Endothelial cell of umbilical vein (primary cell): ENCODE data around the gene TNS1. TPM values are rescaled to one million over a fixed set of nuclear protein-coding genes. Genes with fewer than 3 reads are reported as not detected.

ENCODE experiments used
- BruUV-seq: library from RNA; stranded (reverse); fragments of 400-500 nt; replicated peaks from 2 replicates; lab custom pipeline; 2021; lab: Mats Ljungman, UMichigan
- CTCF ChIA-PET: fragments of 300-600, 350-600 bp; sonication (Branson Sonifier 250); formaldehyde crosslinking; loops from one replicate; lab custom pipeline; 2021; ENCODE audit warnings: antibody characterized with exemption, inconsistent platforms; lab: Charles Lee
- POLR2A ChIA-PET: fragments of 300-600, 350-600 bp; sonication (Branson Sonifier 250); formaldehyde crosslinking; loops from one replicate; lab custom pipeline; 2021; ENCODE audit warnings: antibody characterized with exemption, inconsistent platforms; lab: Charles Lee
- DNase-seq: peaks from one replicate; pipeline ENCODE4 v3.0.0-alpha.2; 2011; ENCODE audit warnings: low read depth, low spot score
- FAIRE-seq: peaks from 2 replicates; lab custom pipeline; 2011; peaks lifted over from hg19 to GRCh38; lab: Jason Lieb, UNC
- H2AFZ ChIP-seq: 2 replicates; pipeline ENCODE4 v1.6.0; 2012; ENCODE audit warnings: low read depth, low read length, control low read depth, inconsistent platforms
- H3K27ac ChIP-seq: 2 replicates; pipeline ENCODE4 v1.5.1; 2011; ENCODE audit warnings: low read depth, mild to moderate bottlenecking, control low read depth, low read length, moderate library complexity; ENCODE audit not compliant: insufficient read depth
- H3K27me3 ChIP-seq, 2 experiments: 2 replicates each; pipeline versions ENCODE4 v1.6.0 to v1.6.1; 2011; ENCODE audit warnings: low read length in 2 of 2, mixed read lengths in 1 of 2; ENCODE audit not compliant: control insufficient read depth in 2 of 2, insufficient read depth in 2 of 2
- H3K36me3 ChIP-seq, 2 experiments: 2 replicates in 1 of 2; 3 replicates in 1 of 2; pipeline ENCODE4 v1.5.1; 2011; ENCODE audit warnings: low read length in 2 of 2, mild to moderate bottlenecking in 1 of 2, moderate library complexity in 1 of 2; ENCODE audit not compliant: control insufficient read depth in 2 of 2, insufficient read depth in 2 of 2; ENCODE audit errors: extremely low read depth in 1 of 2
- H3K4me1 ChIP-seq: 3 replicates; pipeline ENCODE4 v1.5.1; 2011; ENCODE audit warnings: mild to moderate bottlenecking, low read length; ENCODE audit not compliant: control insufficient read depth, insufficient read depth; ENCODE audit errors: extremely low read depth
- H3K4me2 ChIP-seq: 2 replicates; pipeline ENCODE4 v1.6.1; 2011; ENCODE audit warnings: low read length, control low read depth, mixed read lengths; ENCODE audit not compliant: insufficient read depth
- H3K4me3 ChIP-seq, 3 experiments: fragments of 200-600 bp in 1 of 3; sonication (generic), shearing (Covaris generic) in 1 of 3; replicated peaks in 1 of 3; 2 replicates each; pipeline ENCODE4 v1.5.1; 2011 to 2016; ENCODE audit warnings: control low read depth in 3 of 3, low read length in 3 of 3, mild to moderate bottlenecking in 2 of 3, inconsistent platforms in 1 of 3, low read depth in 1 of 3, moderate library complexity in 1 of 3; ENCODE audit not compliant: insufficient read depth in 1 of 3
- H3K79me2 ChIP-seq: 2 replicates; pipeline ENCODE4 v1.6.0; 2012; ENCODE audit warnings: low read length, inconsistent platforms; ENCODE audit not compliant: control insufficient read depth, insufficient read depth
- H3K9ac ChIP-seq: replicated peaks from 2 replicates; pipeline ENCODE3; 2011; ENCODE audit warnings: low read length, control low read depth; ENCODE audit not compliant: insufficient read depth; ENCODE audit errors: extremely low read depth
- H3K9me1 ChIP-seq: replicated peaks from 3 replicates; pipeline ENCODE4 v1.6.0; 2011; ENCODE audit warnings: mild to moderate bottlenecking, low read length; ENCODE audit not compliant: control insufficient read depth, insufficient read depth; ENCODE audit errors: extremely low read depth
- H3K9me3 ChIP-seq: replicated peaks from 2 replicates; pipeline ENCODE4 v1.5.1; 2012; ENCODE audit warnings: low read length, inconsistent platforms; ENCODE audit not compliant: control insufficient read depth, insufficient read depth
- H4K20me1 ChIP-seq: replicated peaks from 2 replicates; pipeline ENCODE3; 2011; ENCODE audit warnings: mild to moderate bottlenecking, low read length; ENCODE audit not compliant: control insufficient read depth, insufficient read depth; ENCODE audit errors: extremely low read depth
- CTCF ChIP-seq, 2 donors: IDR thresholded peaks; 1 replicate in 1 of 2; 2 replicates in 1 of 2; pipeline ENCODE4 v1.5.1; 2011; ENCODE audit warnings: low read length in 2 of 2, mild to moderate bottlenecking in 2 of 2, moderate library complexity in 2 of 2, control low read depth in 1 of 2, inconsistent platforms in 1 of 2, low read depth in 1 of 2; ENCODE audit not compliant: insufficient read depth in 1 of 2; ENCODE audit errors: extremely low read depth in 1 of 2
- GATA2 ChIP-seq: IDR thresholded peaks from 2 replicates; pipeline ENCODE4 v1.7.0; 2011; ENCODE audit warnings: low read depth, mild to moderate bottlenecking, moderate library complexity, mixed read lengths, low read length; ENCODE audit not compliant: insufficient read length, insufficient read depth
- dilution Hi-C: fragments of 300-500 bp; cut with MboI; formaldehyde crosslinking; loops from one replicate; pipeline ENCODE4 v1.15.0; 2019; ENCODE audit warnings: low sequenced_read_pairs; ENCODE audit not compliant: extremely low pct_ligation_motif_present
- intact Hi-C: fragments of 100-400 bp; cut with micrococcal nuclease; formaldehyde crosslinking; loops from one replicate; pipeline ENCODE4 v1.10.0; 2022
- polyA plus RNA-seq, 4 experiments: library from polyadenylated mRNA; depleted of rRNA in 3 of 4; stranded (reverse) in 3 of 4; unstranded in 1 of 4; fragments of >200 nt; gene quantifications; 2 replicates each; pipeline versions ENCODE4 v1.2.1 to v1.2.3, GENCODE V29; 2011 to 2012; ENCODE audit warnings: missing spikeins in 1 of 4
- total RNA-seq: library from RNA; stranded (reverse); gene quantifications from 2 replicates; pipeline ENCODE4 v1.2.3, GENCODE V29; 2021

Gene TNS1
- total and polyA plus RNA-seq, 2 donors (not counting 3 experiments of a cell fraction or from before 2014, with no cell fraction given) = 11.0 to 52.1 TPM

GRCh38 chr2:217899231-217900009 lies 103.4 kb downstream of the TNS1 start:
- peaks cover 0 to 5% of the 10 kb centered on the region in 2 experiments for H3K36me3 ChIP-seq
- H3K9me3 ChIP-seq = no peaks in the 10 kb centered on the region
- POLR2A ChIA-PET = no interaction called here
- dilution Hi-C loops = no loop called here
- no peak overlapping the region for H3K9ac ChIP-seq
- H3K9me1 ChIP-seq = no peaks in the 10 kb centered on the region
- peak; percentile 47 to 63 for TF ChIP-seq CTCF (IDR thresholded peaks at IDR 0.05; ENCODE audit: extremely low read depth in 1 of 2, insufficient read depth in 1 of 2, low read depth in 1 of 2, low read length in 2 of 2)
- TF ChIP-seq GATA2 = no peak
- H4K20me1 ChIP-seq = no peaks in the 10 kb centered on the region
- no peaks in the 10 kb centered on the region for H3K27me3 ChIP-seq
- FAIRE-seq (peak; percentile 66), DNase-seq (no peak)
- no peak overlapping the region for H3K4me3 ChIP-seq
- H3K4me1 ChIP-seq = peaks cover 35% of the 10 kb centered on the region
- intact Hi-C loops = no loop called here
- H2AFZ ChIP-seq = no peak overlapping the region
- no TSS peak for BruUV-seq
- H3K79me2 ChIP-seq = no peaks in the 10 kb centered on the region
- CTCF ChIA-PET = interaction anchor here (0.7 to 3.0 kb wide), 17 partner anchors 9 to 113 kb away, joined by 3 to 19 read pairs (median 4); no protein-coding TSS in a partner anchor
- no peak overlapping the region for H3K4me2 ChIP-seq
- H3K27ac ChIP-seq = no peak overlapping the region
